ENCODE results near the gene AHNAK2. TPM values are rescaled to one million over a fixed set of nuclear protein-coding genes. Genes with fewer than 3 reads are reported as not detected.

AHNAK2 gene
- total and polyA plus RNA-seq, 3 experiments from 2014 or later: 0.04 TPM; not detected in 2

DNA sequence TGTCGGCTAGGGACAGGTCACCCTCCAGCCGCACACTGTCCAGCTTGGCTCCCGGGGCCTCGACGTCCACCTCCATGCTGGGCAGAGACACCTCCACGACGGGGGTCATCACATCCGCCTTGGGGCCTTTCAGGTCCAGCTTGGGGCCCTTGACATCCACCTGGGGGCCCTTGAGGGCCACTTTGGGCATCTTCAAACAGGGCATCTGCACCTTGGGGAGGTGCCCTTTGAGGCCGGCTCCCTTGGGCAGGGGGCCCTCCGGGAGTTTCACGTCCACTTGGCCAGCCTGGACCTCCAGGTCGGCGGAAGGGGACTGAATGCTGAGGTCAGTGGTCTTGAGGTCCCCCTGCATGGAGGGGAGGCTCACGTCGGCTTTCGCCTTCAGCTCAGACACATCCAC is 35.6 kb downstream of the AHNAK2 start:
- Mint-ChIP-seq H3K27ac (no peak overlapping the region), H3K4me3 (no peak overlapping the region), H3K4me1 (no peaks in the 10 kb centered on the region), H3K27me3 (peaks cover 4 to 16% of the 10 kb centered on the region in 2 donors), H3K36me3 (no peaks in the 10 kb centered on the region), H3K9me3 (no peaks in the 10 kb centered on the region)
- H3K9me3 ChIP-seq (ENCODE audit: low read length): no peaks in the 10 kb centered on the region
- POLR2A ChIA-PET: no interaction called here
- no peaks in the 10 kb centered on the region for H3K27me3 ChIP-seq (ENCODE audit: insufficient read depth, low read length, poor library complexity, severe bottlenecking)
- H3K4me1 ChIP-seq (ENCODE audit: insufficient read depth, low read length): no peaks in the 10 kb centered on the region
- CTCF ChIA-PET: no interaction called here
- no peaks in the 10 kb centered on the region for H3K36me3 ChIP-seq (ENCODE audit: insufficient read depth, low read length)
- no peak for DNase-seq
- H3K4me3 ChIP-seq (ENCODE audit: low read length): no peak overlapping the region
- no peak overlapping the region for H3K27ac ChIP-seq (ENCODE audit: low read depth, low read length)

DNA sequence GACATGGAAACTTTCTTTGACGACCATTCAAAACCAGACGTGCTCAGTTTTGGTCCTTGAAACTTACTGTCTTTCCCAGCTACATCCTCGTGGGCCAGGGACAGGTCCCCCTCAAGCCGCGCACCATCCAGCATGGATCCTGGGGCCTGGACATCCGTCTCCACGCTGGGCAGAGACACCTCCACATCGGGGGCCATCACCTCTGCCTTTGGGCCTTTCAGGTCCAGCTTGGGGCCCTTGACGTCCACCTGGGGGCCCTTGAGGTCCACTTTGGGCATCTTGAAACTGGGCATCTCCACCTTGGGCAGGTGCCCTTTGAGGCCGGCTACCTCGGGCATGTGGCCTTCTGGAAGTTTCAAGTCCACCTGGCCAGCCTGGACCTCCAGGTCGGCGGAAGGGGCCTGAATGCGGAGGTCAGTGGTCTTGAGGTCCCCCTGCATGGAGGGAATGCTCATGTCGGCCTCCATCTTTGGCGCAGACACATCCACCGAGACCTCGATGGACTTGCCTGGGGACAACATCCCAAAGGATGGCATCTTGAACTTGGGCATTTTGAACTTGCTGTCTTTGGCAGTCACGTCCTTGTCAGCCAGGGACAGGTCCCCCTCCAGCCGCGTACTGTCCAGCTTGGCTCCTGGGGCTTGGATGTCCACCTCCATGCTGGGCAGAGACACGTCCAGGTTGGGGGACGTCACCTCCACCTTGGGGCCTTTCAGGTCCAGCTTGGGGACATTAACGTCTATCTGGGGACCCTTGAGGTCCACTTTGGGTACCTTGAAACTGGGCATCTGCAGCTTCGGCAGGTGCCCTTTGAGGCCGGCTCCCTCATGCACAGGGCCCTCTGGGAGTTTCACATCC is 36.4 kb downstream of the AHNAK2 start:
- Histone ChIP-seq H3K9me3 (ENCODE audit: low read length) (no peaks in the 10 kb centered on the region), H3K4me3 (ENCODE audit: low read length) (no peak overlapping the region), H3K27ac (ENCODE audit: low read depth, low read length) (no peak overlapping the region), H3K36me3 (ENCODE audit: insufficient read depth, low read length) (no peaks in the 10 kb centered on the region), H3K4me1 (ENCODE audit: insufficient read depth, low read length) (no peaks in the 10 kb centered on the region), H3K27me3 (ENCODE audit: insufficient read depth, low read length, poor library complexity, severe bottlenecking) (no peaks in the 10 kb centered on the region)
- CTCF ChIA-PET: no interaction called here
- Mint-ChIP-seq H3K27ac (no peak overlapping the region), H3K4me1 (no peaks in the 10 kb centered on the region), H3K9me3 (no peaks in the 10 kb centered on the region), H3K36me3 (no peaks in the 10 kb centered on the region), H3K27me3 (peaks cover 4 to 23% of the 10 kb centered on the region in 2 donors), H3K4me3 (no peak overlapping the region)
- no peak for DNase-seq
- POLR2A ChIA-PET: interaction anchor here (0.6 kb wide), 1 partner anchor 13 kb away, joined by 4 read pairs; no protein-coding TSS in a partner anchor

GRCh38 chr14:104940526-104941150 is 37.5 kb downstream of the AHNAK2 start:
- Histone ChIP-seq H3K27ac (ENCODE audit: low read depth, low read length) (no peak overlapping the region), H3K4me1 (ENCODE audit: insufficient read depth, low read length) (no peaks in the 10 kb centered on the region), H3K27me3 (ENCODE audit: insufficient read depth, low read length, poor library complexity, severe bottlenecking) (no peaks in the 10 kb centered on the region), H3K9me3 (ENCODE audit: low read length) (no peaks in the 10 kb centered on the region), H3K36me3 (ENCODE audit: insufficient read depth, low read length) (no peaks in the 10 kb centered on the region), H3K4me3 (ENCODE audit: low read length) (no peak overlapping the region)
- Mint-ChIP-seq H3K4me3 (no peak overlapping the region), H3K36me3 (no peaks in the 10 kb centered on the region), H3K27me3 (peaks cover 4 to 23% of the 10 kb centered on the region in 2 donors), H3K27ac (peak overlapping the region in 1 of 8 donors; percentile 38), H3K4me1 (no peaks in the 10 kb centered on the region), H3K9me3 (no peaks in the 10 kb centered on the region)
- POLR2A ChIA-PET: interaction anchor here (0.6 kb wide), 1 partner anchor 11 kb away, joined by 4 read pairs; no protein-coding TSS in a partner anchor
- DNase-seq: no peak
- CTCF ChIA-PET: no interaction called here

DNA sequence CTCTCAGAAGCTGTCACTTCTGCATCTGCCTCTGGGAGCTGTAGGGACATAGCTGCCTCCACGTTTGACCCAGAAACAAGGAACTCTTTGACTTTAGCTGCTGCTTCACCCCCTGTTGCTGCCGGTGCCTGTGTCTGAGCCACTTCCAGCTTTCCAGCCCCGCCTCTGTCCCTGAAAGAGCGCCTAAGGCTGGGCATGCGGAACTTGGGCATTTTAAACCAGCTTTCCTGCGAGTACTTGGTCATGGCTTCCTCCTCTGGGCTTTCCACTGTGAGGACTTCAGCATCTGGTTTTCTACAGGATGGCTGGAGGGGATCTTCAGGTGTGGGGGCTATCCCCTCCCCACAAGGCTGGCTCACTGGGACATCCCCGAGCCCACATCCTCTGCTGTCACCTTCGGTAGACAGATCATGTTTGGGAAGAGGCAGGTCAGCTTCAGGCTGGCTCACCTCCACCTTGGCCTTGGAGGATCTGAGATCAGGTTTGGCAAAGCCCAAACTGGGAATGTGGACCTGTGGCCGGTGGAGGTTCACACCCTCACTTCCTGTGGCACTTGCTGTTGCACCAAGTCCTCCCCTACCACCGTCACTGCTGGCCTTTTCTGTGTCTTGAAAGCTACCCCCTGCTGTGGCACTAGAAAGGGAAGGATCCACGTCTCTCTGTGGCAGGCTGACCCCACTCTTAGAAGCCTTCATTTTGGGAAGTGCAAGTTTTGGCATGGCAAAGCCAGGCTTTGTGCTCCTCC is 38.3 kb downstream of the AHNAK2 start:
- Histone ChIP-seq H3K4me1 (ENCODE audit: insufficient read depth, low read length) (no peaks in the 10 kb centered on the region), H3K27ac (ENCODE audit: low read depth, low read length) (no peak overlapping the region), H3K36me3 (ENCODE audit: insufficient read depth, low read length) (no peaks in the 10 kb centered on the region), H3K27me3 (ENCODE audit: insufficient read depth, low read length, poor library complexity, severe bottlenecking) (no peaks in the 10 kb centered on the region), H3K4me3 (ENCODE audit: low read length) (no peak overlapping the region), H3K9me3 (ENCODE audit: low read length) (no peaks in the 10 kb centered on the region)
- no peaks in the 10 kb centered on the region for H3K9me3 Mint-ChIP-seq
- H3K36me3 Mint-ChIP-seq: no peaks in the 10 kb centered on the region
- DNase-seq: no peak
- ChIA-PET POLR2A (no interaction called here), CTCF (no interaction called here)
- H3K27ac Mint-ChIP-seq: no peak overlapping the region
- H3K4me1 Mint-ChIP-seq: peaks cover 0 to under 1% (median 0%) of the 10 kb centered on the region in 3 donors
- H3K27me3 Mint-ChIP-seq: peaks cover 4 to 27% of the 10 kb centered on the region in 2 donors
- no peak overlapping the region for H3K4me3 Mint-ChIP-seq

DNA sequence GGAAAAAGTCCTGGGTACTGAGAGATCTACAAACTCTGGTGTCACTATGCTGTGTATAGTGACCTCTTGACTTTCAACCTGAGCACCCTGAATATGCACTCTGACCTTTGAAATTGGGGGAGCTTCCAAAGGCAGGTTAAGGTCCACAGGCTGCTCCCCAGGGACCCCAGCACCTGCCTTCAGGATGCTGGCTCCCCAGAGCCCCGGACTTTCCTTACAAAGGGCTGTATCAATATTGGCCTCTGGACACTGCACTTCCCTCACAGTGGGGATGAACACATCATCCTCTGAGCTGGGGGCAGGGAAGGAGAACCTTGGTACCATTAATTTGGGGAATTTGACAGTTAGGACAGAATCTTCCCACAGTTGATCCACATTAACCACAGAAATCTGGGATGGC is 39.2 kb downstream of the AHNAK2 start:
- DNase-seq: no peak
- H3K9me3 ChIP-seq (ENCODE audit: low read length): no peaks in the 10 kb centered on the region
- POLR2A ChIA-PET: no interaction called here
- H3K4me1 ChIP-seq (ENCODE audit: insufficient read depth, low read length): no peaks in the 10 kb centered on the region
- no peak overlapping the region for H3K27ac Mint-ChIP-seq
- no peaks in the 10 kb centered on the region for H3K9me3 Mint-ChIP-seq
- H3K4me3 Mint-ChIP-seq: no peak overlapping the region
- no peaks in the 10 kb centered on the region for H3K27me3 ChIP-seq (ENCODE audit: insufficient read depth, low read length, poor library complexity, severe bottlenecking)
- peaks cover 5 to 32% of the 10 kb centered on the region in 2 donors for H3K27me3 Mint-ChIP-seq
- CTCF ChIA-PET: no interaction called here
- no peaks in the 10 kb centered on the region for H3K36me3 Mint-ChIP-seq
- H3K4me1 Mint-ChIP-seq: peaks cover 4 to 6% (median 4%) of the 10 kb centered on the region in 3 donors
- H3K27ac ChIP-seq (ENCODE audit: low read depth, low read length): no peak overlapping the region
- H3K4me3 ChIP-seq (ENCODE audit: low read length): no peak overlapping the region
- H3K36me3 ChIP-seq (ENCODE audit: insufficient read depth, low read length): no peaks in the 10 kb centered on the region

- ChIA-PET POLR2A (no interaction called here), CTCF (no interaction called here)
- no peak for DNase-seq
- H3K36me3 Mint-ChIP-seq: no peaks in the 10 kb centered on the region
- H3K27ac Mint-ChIP-seq: peak overlapping the region in 1 of 8 donors; percentile 75
- no peaks in the 10 kb centered on the region for H3K27me3 ChIP-seq (ENCODE audit: insufficient read depth, low read length, poor library complexity, severe bottlenecking)
- no peak overlapping the region for H3K4me3 Mint-ChIP-seq
- H3K4me1 Mint-ChIP-seq: peaks cover 4 to 6% (median 4%) of the 10 kb centered on the region in 3 donors
- no peak overlapping the region for H3K27ac ChIP-seq (ENCODE audit: low read depth, low read length)
- no peaks in the 10 kb centered on the region for H3K9me3 ChIP-seq (ENCODE audit: low read length)
- no peaks in the 10 kb centered on the region for H3K36me3 ChIP-seq (ENCODE audit: insufficient read depth, low read length)
- H3K27me3 Mint-ChIP-seq: peaks cover 5 to 32% of the 10 kb centered on the region in 2 donors
- H3K4me1 ChIP-seq (ENCODE audit: insufficient read depth, low read length): no peaks in the 10 kb centered on the region
- no peak overlapping the region for H3K4me3 ChIP-seq (ENCODE audit: low read length)
- no peaks in the 10 kb centered on the region for H3K9me3 Mint-ChIP-seq
Observed at GRCh38 chr14:104938436-104938835, 39.7 kb downstream of the AHNAK2 start.

GRCh38 chr14:104937694-104938365 is 40.3 kb downstream of the AHNAK2 start:
- H3K4me1 ChIP-seq (ENCODE audit: insufficient read depth, low read length): no peaks in the 10 kb centered on the region
- POLR2A ChIA-PET: no interaction called here

More at GRCh38 chr14:104937694-104938365, 40.3 kb downstream of the AHNAK2 start:
- Mint-ChIP-seq H3K27me3 (peaks cover 5 to 32% of the 10 kb centered on the region in 2 donors), H3K4me3 (peak overlapping the region in 1 of 7 donors; percentile 11), H3K9me3 (no peaks in the 10 kb centered on the region), H3K36me3 (no peaks in the 10 kb centered on the region), H3K4me1 (peaks cover 4 to 6% (median 4%) of the 10 kb centered on the region in 3 donors), H3K27ac (peak overlapping the region in 2 of 8 donors; percentile 26 to 75)
- H3K27me3 ChIP-seq (ENCODE audit: insufficient read depth, low read length, poor library complexity, severe bottlenecking): no peaks in the 10 kb centered on the region
- H3K27ac ChIP-seq (ENCODE audit: low read depth, low read length): no peak overlapping the region
- H3K4me3 ChIP-seq (ENCODE audit: low read length): no peak overlapping the region
- CTCF ChIA-PET: no interaction called here
- DNase-seq: no peak
- no peaks in the 10 kb centered on the region for H3K9me3 ChIP-seq (ENCODE audit: low read length)
- H3K36me3 ChIP-seq (ENCODE audit: insufficient read depth, low read length): no peaks in the 10 kb centered on the region
